GM12892 (cell line): ENCODE measurements around the gene PP2D1.

Experiments used
- DNase-seq: peaks from one replicate; pipeline ENCODE4 v3.0.0; 2011; ENCODE audit not compliant: insufficient read length
- FAIRE-seq: peaks from 2 replicates; lab custom pipeline; 2011; peaks lifted over from hg19 to GRCh38; lab: Jason Lieb, UNC
- POLR2A ChIP-seq: IDR thresholded peaks from 2 replicates; pipeline ENCODE4 v1.6.1; 2011; ENCODE audit warnings: low read depth, low read length, control low read depth
- POLR2AphosphoS5 ChIP-seq: IDR thresholded peaks from 2 replicates; pipeline ENCODE4 v1.6.1; 2011; ENCODE audit warnings: low read depth, low read length, control low read depth
- TAF1 ChIP-seq: IDR thresholded peaks from 2 replicates; pipeline ENCODE4 v1.6.1; 2011; ENCODE audit warnings: low read depth, mild to moderate bottlenecking, control low read depth, low read length, borderline replicate concordance

PP2D1 gene

DNA sequence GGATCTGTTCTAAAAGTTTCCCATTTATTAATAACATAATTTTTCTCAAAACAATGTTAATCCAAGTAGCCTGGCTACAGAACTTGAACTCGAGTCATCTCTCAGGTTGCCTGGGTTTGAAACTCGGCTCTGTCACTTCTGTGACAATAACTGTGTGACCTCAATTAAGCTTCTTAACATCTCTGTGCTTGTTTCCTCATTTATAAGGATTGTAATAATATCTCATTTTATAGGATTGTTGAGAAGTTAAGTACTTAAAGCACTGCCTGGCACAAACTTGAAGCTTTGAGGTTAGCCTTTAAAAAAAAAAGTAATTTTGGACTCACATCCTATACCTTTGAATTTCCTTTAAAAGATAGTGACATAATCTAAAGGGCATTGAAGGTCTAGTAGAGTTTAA lies 61.7 kb downstream of the PP2D1 start:
- TF ChIP-seq TAF1: no peak
- TF ChIP-seq POLR2A: no peak
- no peak for TF ChIP-seq POLR2AphosphoS5
- FAIRE-seq (no peak), DNase-seq (no peak)

DNA sequence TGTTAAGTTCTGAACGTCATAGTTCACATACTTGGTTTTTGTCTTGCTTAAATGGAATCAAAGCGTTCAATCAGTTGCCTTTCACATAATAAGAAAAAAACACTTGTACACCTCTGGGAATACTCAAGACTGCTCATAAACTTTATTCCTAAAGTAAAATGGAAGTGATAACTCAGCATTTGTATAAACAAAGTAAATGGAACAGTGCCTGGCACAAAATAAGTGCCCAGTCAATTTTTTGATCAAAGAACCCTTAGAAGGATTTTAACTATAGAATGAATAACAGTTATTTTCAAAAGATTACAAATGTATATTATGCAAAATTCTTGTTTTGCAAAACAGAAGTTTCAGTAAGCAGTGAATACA lies 63.9 kb downstream of the PP2D1 start:
- FAIRE-seq (no peak), DNase-seq (no peak)
- no peak for TF ChIP-seq POLR2AphosphoS5
- no peak for TF ChIP-seq POLR2A
- TF ChIP-seq TAF1: no peak

DNA sequence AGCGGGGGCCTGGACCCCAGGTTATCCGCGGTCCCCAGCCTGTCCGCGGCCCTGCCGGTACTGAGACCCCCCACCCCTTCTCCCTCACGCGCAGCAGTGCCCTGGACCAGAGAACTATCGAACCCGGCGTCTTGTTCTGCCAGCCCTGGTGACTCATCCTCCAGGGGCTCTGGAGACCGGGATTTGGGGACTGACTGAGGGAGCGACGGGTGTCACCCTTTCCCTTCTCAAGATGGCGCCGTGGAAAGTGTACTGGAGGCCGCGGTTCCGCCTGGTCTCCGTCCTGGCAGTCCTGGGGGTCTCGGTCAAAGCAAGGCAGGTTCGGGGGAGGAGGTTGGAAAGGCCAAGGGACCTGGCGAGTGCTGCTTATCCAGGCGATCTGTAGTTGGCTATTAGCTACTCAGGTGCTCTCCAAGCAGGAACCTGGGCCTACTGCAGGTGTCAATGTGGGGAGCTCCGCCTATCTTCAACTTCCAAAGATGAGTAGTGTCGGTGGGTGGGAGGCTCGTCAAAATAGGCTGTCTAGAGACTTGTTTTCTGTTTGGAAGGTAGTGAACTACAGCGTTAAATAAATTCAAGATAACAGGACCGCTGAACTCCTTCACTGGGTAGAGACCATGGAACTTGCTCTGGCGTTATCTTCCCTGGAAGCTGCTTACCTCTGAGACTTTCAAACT lies 64.4 kb downstream of the PP2D1 start:
- no peak; the same call in 1 of the 2 replicates for TF ChIP-seq POLR2A
- TF ChIP-seq POLR2AphosphoS5: no peak
- no peak for TF ChIP-seq TAF1
- peak; percentile 63 for FAIRE-seq
- peak; percentile 16 for DNase-seq

DNA sequence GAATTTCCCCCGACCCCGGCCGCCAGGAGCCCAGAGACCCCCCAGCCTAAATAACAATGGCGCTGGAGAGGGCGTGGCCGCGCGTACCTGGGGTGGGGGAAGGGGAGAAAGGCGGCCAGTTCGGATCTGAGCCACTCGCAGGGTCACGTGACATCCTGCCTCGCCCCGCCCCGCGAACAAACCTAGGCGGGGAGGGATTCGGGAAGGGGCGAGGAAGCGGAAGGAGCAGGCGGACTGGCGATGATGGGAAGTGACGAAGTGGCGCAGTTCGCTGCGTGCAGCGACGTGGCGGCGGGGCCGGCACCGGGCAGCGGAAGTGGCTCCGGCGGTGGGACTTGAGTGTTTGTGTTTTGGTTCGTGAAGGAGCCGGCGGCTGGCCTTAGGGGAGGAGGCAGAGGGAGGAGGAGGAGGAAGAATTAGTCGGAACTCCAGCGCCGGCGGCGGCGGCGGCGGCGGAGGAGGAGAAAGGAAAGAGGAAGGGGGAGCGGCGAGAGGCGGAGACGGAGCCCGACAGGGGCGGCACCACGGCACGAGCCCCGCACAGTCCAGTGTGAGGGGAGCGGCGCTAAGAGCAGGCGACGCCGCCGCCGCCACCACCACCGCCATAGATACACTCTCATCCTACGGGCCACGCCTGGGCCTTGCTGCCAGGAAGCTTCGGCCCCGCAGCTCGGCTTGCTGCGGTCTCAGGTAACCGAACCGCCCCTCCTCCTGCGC lies 65.1 kb downstream of the PP2D1 start, which contains the start of gene RAB5A:
TSS of gene RAB5A (plus strand) at position 266 of the 717 bp plus-strand sequence. CDS start 3,802 bp downstream, outside the sequence.
- FAIRE-seq (peak; percentile 98), DNase-seq (peak; percentile 85)

DNA sequence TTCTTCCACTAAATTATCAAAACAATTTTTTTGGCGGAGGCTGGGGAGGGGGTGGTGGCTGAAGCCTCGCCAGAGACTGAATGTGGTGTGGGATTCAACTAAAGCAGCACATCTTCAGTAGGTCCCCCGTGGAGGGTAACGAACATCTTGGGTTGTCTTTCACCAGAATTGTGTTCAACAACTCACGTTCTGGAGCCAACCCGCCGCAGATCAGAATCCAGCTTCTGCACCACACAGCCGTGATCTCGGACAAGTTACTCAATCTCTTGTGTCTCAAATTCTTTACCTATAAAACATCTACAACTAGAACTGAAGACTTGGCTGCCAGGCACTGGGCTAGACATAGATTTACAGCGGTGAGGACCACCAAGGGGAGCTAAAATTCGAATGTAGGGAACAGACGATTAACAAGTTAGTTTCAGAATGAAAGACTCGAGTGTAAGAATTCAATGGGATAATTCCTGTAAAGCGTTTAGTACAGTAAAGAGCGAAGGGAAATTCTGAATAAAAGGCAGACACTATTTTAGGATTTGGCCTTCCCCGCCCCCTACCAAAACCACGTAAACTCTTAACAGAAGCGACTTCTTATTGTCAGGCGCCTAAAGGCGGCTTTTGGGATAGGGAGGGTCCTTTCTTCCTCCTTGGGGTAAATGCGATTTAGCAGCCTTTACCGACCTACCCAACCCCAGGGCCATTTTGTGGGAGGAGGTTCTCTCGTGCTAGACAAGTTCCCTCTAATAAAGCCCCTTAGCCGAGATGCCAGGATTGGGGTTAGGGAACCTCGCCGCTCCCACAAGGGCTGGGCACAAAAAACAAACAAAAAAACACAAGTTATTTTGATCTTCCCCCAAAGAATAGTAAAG lies 65.9 kb downstream of the PP2D1 start:
- TF ChIP-seq POLR2A (no peak), TAF1 (no peak), POLR2AphosphoS5 (no peak)
- peak; percentile 38 for FAIRE-seq
- DNase-seq: peak; percentile 15

More for the DNA sequence above, 65.1 kb downstream of the PP2D1 start, which contains the start of gene RAB5A:
- peak; percentile 75 for TF ChIP-seq POLR2A
- TF ChIP-seq TAF1: peak; percentile 66; the same call in 1 of the 2 replicates
- no peak; the same call in 1 of the 2 replicates for TF ChIP-seq POLR2AphosphoS5

DNA sequence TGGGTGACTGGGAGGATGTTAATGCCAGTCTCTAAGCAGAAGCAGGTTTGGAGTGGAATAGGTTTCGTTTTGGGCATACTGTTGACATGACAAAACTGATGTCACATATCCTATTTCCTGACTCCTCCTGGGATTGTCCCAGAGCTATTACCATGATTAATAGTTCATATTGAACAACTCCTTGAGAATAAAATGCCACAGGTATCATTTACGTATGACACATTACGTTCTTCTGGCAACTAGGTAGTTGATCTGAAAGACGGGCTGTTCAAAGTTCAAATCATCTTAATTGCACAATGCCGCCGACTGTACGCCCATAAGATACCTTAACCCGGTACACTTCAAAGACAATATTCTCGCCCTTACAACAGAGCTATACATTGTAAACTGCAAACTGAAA lies 66.5 kb downstream of the PP2D1 start:
- FAIRE-seq (no peak), DNase-seq (no peak)
- TF ChIP-seq POLR2AphosphoS5 (no peak), POLR2A (no peak)

DNA sequence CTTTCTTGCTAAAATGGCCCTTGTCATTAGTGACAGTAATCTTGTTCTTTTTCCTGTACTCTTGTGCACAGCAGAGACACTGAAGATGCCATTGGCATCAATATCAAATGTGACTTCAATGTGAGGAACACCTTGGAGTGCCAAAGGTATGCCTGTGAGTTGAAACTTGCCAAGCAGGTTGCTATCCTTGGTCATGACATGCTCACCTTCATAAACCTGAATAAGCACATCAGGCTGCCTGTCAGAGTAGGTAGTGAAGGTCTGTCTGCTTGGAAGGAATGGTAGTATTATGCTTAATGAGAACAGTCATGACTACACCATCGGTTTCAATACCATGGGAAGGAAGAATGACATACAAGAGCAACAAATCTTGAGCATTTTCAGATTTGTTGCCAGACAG lies 71.4 kb downstream of the PP2D1 start:
- no peak for FAIRE-seq
- DNase-seq: no peak
- TF ChIP-seq POLR2A: no peak
- no peak for TF ChIP-seq TAF1
- TF ChIP-seq POLR2AphosphoS5: no peak

DNA sequence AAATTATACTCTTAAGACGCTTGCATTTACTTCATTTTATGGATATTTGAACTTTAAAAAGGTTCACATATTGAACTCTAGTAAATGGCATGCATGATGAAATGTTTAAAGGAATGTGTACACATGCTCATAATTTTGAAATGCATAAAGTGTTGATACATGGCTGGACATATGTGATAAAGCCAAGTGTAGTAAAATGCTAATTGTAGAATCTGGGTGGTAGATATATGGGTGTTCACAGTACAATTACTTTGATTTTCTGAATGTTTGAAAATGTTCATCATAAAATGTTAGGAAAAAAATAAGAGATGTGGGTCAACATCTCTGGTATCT lies 73.8 kb downstream of the PP2D1 start:
- DNase-seq (no peak), FAIRE-seq (no peak)
- no peak for TF ChIP-seq TAF1
- no peak for TF ChIP-seq POLR2AphosphoS5
- TF ChIP-seq POLR2A: no peak

DNA sequence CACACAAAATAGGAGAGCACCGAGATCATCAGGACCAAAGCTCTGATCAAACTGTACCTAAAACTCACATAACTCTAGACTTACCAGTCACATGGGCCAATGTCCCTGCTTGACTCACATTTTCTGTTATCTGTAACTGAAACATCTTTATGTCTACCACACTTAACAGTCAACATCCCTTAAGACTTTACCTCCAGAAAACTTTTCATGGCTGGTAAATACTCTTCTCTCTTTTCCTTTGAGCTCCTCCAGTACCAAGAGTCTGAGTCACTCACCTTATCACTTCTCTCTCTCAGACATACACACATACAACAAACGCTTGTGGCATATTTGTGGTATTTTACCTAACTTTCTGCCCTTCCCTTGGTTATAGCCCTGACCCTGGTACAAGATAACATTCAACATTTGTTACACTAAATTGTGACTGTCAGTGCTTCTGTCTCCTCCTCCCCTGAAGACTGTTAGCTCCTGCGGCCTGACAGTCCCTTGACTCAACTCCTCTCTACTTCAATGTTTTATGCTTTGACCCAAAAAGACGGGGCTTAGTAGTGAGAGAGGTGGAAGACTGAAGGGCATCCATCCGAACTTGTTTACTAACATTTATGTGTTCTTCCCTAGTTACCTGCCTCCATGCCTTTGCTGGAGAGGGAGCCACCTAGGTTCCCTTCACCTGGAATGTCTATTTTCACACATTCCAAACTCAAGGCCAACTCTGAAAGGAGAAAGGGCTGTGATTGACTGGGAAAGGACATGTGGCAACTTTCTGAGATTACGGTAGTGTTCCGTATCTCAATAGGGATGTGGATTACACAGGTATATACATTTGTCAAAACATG lies 74.4 kb downstream of the PP2D1 start:
- DNase-seq: no peak
- FAIRE-seq: no peak
- no peak for TF ChIP-seq POLR2A
- no peak for TF ChIP-seq POLR2AphosphoS5
- no peak for TF ChIP-seq TAF1
